Spinal cord (tissue), 10 donors: ENCODE data around the gene BNIP5. TPM values are rescaled to one million over a fixed set of nuclear protein-coding genes. Genes with fewer than 3 reads are reported as not detected.
A peak's percentile ranks its signal among the peaks of the same experiment; 100 is the strongest.
"Not testable (repeated sequence)": the region's sequence is repeated elsewhere in the genome, so short reads cannot be mapped to it uniquely, and the experiment has no call there.

ENCODE experiments used
- DNase-seq, 6 donors: peaks; one replicate each; pipeline versions ENCODE4 v3.0.0 to v3.0.0-alpha.2; 2013 to 2015; ENCODE audit warnings: low spot score in 6 of 6, low read depth in 4 of 6
- H3K27ac ChIP-seq: one replicate; pipeline ENCODE4 v1.5.1; 2013; ENCODE audit warnings: low read depth, low read length, control low read depth
- H3K27me3 ChIP-seq: one replicate; pipeline ENCODE4 v1.6.1; 2013; ENCODE audit warnings: low read length; ENCODE audit not compliant: control insufficient read depth, insufficient read depth
- H3K36me3 ChIP-seq: one replicate; pipeline ENCODE4 v1.6.1; 2013; ENCODE audit warnings: low read length; ENCODE audit not compliant: control insufficient read depth, insufficient read depth
- H3K4me1 ChIP-seq: one replicate; pipeline ENCODE4 v1.6.1; 2013; ENCODE audit warnings: low read length; ENCODE audit not compliant: control insufficient read depth, insufficient read depth
- H3K4me3 ChIP-seq: one replicate; pipeline ENCODE4 v1.5.1; 2013; ENCODE audit warnings: low read depth, low read length, control low read depth
- H3K9me3 ChIP-seq: one replicate; pipeline ENCODE4 v1.6.1; 2013; ENCODE audit warnings: low read length; ENCODE audit not compliant: control insufficient read depth, insufficient read depth
- WGBS: methylation state at CpG from one replicate; pipeline ENCODE4 v1.1.5; 2013; ENCODE audit warnings: missing lambda C conversion rate; ENCODE audit not compliant: insufficient coverage; 5-methylcytosine and 5-hydroxymethylcytosine counted together
- polyA plus RNA-seq, 2 donors: library from polyadenylated mRNA; unstranded; fragments of 120-200 nt; gene quantifications; one replicate each; pipeline ENCODE4 v1.2.1, GENCODE V29; 2013; ENCODE audit not compliant: insufficient read length in 2 of 2
- total RNA-seq, 2 donors: library from RNA; depleted of rRNA in 1 of 2; stranded (reverse); fragments of 120-200 nt in 1 of 2; fragments of >200 nt in 1 of 2; gene quantifications; one replicate each; pipeline versions ENCODE4 v1.2.3 to v1.2.4, GENCODE V29; 2013 to 2014
- donor health status: healthy.

BNIP5 gene
- total and polyA plus RNA-seq, 4 donors, result under 0.01 to 0.06 (median 0.05) TPM; not detected in 1

DNA sequence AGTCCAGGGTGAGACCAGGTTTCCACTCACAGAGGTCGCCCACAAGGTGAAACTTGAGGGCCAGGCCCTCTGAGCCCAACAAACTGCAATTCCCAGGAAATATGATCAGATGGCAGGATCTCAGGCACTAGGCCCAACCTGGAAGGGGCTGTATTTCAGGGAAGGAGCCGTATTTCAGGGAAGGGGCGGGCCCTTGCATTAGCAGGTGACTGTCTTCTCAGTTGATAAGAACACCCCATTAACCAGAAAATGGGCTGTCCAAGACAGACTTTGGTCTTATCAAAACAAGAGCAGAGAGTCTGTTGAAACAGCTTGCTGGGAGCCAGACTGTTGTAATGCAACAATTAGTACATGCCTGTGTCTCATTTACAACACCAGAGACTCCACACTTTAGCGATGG is 10.9 kb upstream of the BNIP5 start:
- Histone ChIP-seq H3K27me3 (no peaks in the 10 kb centered on the region), H3K36me3 (no peaks in the 10 kb centered on the region), H3K4me1 (peaks cover 11% of the 10 kb centered on the region), H3K9me3 (no peaks in the 10 kb centered on the region), H3K27ac (no peak overlapping the region), H3K4me3 (no peak overlapping the region)
- no peak for DNase-seq
- WGBS, result 88% methylated on average over 1 of the region's 4 CpGs

DNA sequence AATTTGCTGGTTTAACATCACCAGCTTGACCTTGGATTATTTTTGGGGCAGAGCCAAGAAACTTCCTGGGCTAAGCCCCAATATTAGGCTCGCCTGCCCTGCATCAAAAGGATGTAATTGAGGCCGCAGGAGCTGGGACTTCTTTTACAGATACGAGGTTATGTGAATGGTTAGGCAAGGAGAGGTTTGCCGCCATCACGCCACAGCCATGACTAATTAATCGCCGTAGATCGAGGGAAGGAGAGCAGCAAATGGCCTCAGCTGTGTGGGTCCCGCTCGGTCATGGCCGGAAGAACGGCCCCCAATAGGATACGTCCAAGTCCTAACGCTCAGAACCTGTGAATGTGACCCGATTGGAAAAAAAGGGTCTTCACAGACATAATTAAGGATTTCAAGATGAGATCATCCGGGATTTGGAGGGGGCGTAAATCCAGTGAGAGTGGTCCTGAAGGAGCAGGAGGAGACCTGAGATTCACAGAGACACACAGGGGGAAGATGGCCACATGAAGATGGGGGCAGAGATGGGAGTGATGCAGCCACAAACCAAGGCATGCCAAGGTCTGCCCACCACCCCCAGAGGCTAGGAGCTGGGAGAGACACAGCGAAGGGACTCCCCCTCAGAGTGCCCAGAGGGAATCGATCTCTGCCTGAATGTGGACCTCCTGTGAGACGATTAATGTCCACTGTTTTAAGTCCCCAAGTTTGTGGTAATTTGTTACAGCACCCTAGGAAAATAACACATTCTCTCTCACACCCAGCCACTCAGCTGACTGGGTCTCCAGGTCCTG is 10.0 kb upstream of the BNIP5 start:
- Histone ChIP-seq H3K27ac (no peak overlapping the region), H3K9me3 (no peaks in the 10 kb centered on the region), H3K36me3 (no peaks in the 10 kb centered on the region), H3K4me3 (no peak overlapping the region), H3K27me3 (no peaks in the 10 kb centered on the region), H3K4me1 (peaks cover 11% of the 10 kb centered on the region)
- DNase-seq, result no peak
- 70% methylated on average over 19 of the region's 20 CpGs for WGBS

DNA sequence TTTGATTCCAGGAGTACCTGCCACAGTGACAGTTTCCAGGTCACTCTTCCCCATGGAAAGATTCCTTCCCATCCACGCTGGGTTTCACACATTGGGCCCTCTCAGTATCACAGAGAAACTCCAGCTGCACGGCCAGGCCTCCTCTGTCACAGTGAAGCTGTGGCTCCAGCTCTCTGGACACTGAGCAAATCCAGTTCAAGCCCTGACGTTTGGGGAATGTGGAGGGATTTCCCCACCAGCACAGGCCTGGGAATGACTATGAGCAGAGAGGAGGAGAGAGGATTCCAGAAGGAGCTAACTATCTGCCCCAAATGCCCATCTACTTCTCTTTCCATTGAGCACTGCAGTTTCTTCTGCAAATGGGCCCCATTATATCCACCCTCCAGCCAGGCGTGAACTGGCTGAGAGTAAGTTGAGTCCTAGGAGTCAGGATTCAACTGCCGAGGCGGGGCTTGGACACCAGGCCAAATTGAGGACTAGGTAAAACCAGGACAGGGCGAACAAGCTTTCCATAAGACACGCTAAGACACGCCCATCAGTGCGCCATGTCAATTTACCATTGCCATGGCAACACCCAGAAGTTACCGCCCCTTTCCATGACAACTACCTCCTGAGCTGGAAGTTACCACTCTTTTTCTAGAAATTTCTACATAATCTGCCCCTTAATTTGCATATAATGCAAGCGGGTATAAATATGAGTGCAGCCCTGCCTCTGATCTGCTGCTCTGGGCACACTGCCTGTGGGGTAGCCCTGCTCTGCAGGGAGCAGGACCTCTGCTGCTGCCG is 9.2 kb upstream of the BNIP5 start:
- no peaks in the 10 kb centered on the region for H3K27me3 ChIP-seq
- no peak for DNase-seq
- no peak overlapping the region for H3K4me3 ChIP-seq
- H3K9me3 ChIP-seq, result no peaks in the 10 kb centered on the region
- H3K4me1 ChIP-seq, result peaks cover 13% of the 10 kb centered on the region
- no peak overlapping the region for H3K27ac ChIP-seq
- no peaks in the 10 kb centered on the region for H3K36me3 ChIP-seq
- WGBS, result 89% methylated on average over 10 of the region's 13 CpGs

DNA sequence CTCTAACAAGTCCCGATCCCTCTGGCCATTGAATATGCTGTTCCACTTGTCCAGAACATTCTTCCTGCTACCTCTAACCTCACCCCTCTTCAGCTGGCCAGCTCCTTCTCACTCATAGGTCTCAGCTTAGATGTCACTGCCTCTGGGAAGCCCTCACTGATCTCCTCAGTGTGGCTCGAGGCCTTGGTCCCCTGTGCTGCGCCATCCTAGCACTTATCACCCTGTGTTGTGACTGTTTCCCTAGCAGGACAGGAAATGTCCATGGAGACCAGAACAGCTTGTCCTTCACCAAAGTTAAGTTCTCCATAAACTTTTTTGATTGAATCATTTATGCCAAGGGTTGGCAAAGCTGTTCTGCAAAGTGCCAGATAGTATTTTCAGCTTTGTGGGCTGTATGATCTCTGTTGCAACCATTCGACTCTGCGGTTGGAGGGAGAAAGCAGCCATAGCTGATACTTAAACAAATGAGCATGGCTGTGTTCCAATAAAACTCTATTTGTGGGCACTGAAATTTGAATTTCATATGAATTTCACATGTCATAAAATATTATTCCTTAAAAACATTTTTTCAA is 6.5 kb upstream of the BNIP5 start:
- peaks cover 17% of the 10 kb centered on the region for H3K4me1 ChIP-seq
- no peak overlapping the region for H3K4me3 ChIP-seq
- H3K36me3 ChIP-seq, result no peaks in the 10 kb centered on the region
- H3K9me3 ChIP-seq, result no peaks in the 10 kb centered on the region
- peak in 1 of 6 donors; percentile 55 for DNase-seq
- 63% methylated on average over 4 of the region's 5 CpGs for WGBS
- H3K27ac ChIP-seq, result no peak overlapping the region
- no peaks in the 10 kb centered on the region for H3K27me3 ChIP-seq

DNA sequence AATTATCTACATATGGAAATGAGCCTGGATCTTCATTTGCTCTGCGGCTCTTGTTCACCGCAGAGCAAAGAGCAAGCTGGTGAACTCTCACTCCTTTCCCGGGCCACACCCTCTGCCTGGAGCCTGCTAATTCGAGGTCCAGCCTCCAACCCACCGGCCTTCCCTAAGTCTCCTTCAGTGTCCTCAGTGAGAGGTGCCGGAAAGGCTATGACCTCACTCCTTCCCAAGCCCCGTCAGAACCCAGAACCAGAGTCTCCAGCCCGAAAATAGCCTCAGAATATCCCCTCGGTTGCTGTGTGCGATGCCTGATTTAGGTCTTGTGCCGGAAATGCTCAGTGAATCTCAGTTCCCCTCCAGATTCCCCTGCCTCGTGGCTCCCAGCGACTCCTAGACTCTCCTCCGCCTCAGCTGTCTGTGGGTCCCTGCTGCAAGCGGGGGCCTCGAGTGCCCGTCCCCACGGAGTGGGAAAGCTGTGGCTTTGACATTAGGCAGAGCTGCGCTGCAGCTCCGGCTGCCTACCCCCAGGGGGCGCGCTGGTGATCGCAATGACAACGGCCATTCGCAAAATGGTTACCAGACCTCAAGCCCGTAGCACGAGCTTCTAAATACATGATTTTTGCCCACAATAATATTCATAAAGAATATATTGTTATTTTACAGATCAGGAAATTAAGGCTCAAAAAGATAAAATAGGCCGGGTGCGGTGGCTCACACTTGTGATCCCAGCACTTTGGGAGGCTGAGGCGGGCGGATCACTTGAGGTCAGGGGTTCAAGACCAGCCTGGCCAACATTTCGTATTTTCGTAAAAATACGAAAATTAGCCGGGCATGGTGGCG is 4.1 kb upstream of the BNIP5 start:
- peak in 2 of 6 donors; percentile 73 to 86 for DNase-seq
- no peaks in the 10 kb centered on the region for H3K36me3 ChIP-seq
- H3K4me3 ChIP-seq, result no peak overlapping the region
- no peaks in the 10 kb centered on the region for H3K9me3 ChIP-seq
- H3K27ac ChIP-seq, result no peak overlapping the region
- no peaks in the 10 kb centered on the region for H3K27me3 ChIP-seq
- WGBS, result 26% methylated on average over 31 of the region's 36 CpGs
- H3K4me1 ChIP-seq, result peaks cover 13% of the 10 kb centered on the region

DNA sequence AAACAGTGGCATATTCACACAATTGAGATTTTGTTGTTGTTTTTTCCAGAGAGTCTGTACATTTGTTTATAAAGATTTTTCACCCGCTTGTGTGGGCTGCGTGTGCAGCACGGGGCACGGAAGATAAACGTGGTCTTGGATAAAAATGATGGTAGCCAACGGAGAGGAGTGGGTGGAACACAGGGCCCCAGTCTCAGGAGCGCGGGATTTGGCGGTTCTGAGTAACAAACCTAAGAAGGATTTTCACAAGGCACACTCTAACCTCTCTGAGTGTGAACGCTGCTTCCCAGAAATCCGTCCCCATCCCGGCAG is 3.6 kb upstream of the BNIP5 start:
- DNase-seq, result no peak
- Histone ChIP-seq H3K36me3 (no peaks in the 10 kb centered on the region), H3K27ac (no peak overlapping the region), H3K4me1 (peaks cover 13% of the 10 kb centered on the region), H3K9me3 (no peaks in the 10 kb centered on the region), H3K27me3 (no peaks in the 10 kb centered on the region), H3K4me3 (no peak overlapping the region)
- WGBS, result 52% methylated on average over 11 of the region's 12 CpGs

DNA sequence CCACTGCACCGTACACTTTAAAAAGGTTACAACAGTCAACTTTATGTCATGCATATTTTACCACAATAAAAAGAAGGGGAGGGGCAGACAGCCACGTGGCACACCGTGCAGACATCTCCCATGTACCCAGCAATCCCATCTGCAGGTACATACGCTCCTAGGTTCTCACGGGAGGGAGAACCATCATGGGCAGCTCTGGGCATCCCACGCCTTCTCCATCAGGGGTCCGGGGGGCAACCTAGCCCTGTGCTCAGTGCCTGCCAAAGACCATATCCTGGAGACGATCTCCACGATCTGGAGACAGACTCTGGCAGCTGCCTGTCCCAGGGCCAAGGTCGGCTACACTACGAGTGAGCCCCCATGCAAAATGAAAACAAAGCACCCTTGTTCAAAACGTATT is 2.5 kb upstream of the BNIP5 start:
- Histone ChIP-seq H3K4me3 (no peak overlapping the region), H3K27ac (no peak overlapping the region), H3K4me1 (peaks cover 19% of the 10 kb centered on the region), H3K9me3 (no peaks in the 10 kb centered on the region), H3K36me3 (no peaks in the 10 kb centered on the region), H3K27me3 (no peaks in the 10 kb centered on the region)
- 77% methylated on average over 9 of the region's 12 CpGs for WGBS
- no peak for DNase-seq

DNA sequence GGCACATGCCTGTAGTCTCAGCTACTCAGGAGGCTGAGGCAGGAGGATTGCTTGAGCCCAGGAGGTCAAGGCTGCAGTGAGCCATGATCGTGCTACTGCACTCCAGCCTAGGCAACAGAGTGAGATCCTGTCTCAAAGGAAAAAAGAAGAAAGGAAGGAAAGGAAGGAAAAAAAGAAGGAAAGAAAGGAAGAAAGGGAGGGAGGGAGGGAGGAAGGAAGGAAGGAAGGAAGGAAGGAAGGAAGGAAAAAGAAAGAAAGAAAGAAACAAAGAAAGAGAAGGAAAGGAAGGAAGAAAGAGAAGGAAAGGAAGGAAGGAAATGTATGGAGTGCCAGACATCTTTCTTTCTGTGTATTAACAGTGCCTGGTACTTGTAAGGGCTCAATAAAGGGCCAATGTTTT is 1.5 kb upstream of the BNIP5 start:
- not testable (repeated sequence) for H3K27me3 ChIP-seq, H3K27ac ChIP-seq, H3K36me3 ChIP-seq, DNase-seq, H3K4me3 ChIP-seq, H3K9me3 ChIP-seq
- H3K4me1 ChIP-seq, result peaks cover 24% of the 10 kb centered on the region
- WGBS, result 63% methylated on average over 1 of the region's 1 CpG

DNA sequence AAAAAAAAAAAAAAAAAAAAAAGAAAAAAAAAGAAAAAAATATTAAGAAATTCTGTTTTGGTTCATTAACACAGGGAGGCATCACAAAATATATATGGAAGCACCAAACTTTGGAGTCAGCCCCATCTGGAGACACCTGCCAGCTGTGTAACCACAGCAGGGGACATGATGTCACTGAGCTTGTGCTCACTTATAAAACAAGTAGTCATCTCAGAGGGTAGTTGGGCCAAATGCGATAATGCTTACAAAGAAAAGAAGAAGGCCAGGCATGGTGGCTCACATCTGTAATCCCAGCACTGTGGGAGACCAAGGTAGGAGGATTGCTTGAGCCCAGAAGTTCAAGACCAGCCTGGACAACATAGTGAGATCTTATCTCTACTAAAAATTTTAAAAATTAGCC is 1.1 kb upstream of the BNIP5 start:
- no peak for DNase-seq
- no peak overlapping the region for H3K27ac ChIP-seq

More for the DNA sequence above, 1.1 kb upstream of the BNIP5 start:
- H3K4me1 ChIP-seq, result peaks cover 28% of the 10 kb centered on the region
- no peaks in the 10 kb centered on the region for H3K36me3 ChIP-seq
- H3K27me3 ChIP-seq, result no peaks in the 10 kb centered on the region
- H3K4me3 ChIP-seq, result no peak overlapping the region
- WGBS, result no CpG with 5 or more reads among the region's 1 CpG
- H3K9me3 ChIP-seq, result no peaks in the 10 kb centered on the region
